Keratinocyte (primary cell): Measurements from ENCODE around the gene C1QTNF7.

Source experiments
- EZH2 ChIP-seq: IDR thresholded peaks from one replicate; pipeline ENCODE4 v1.6.1; 2012; ENCODE audit warnings: inconsistent platforms, mild to moderate bottlenecking, low read length, moderate library complexity
- TF ChIP-seq, protein P1 (sequence below), 3 experiments: IDR thresholded peaks in 1 of 3; conservative IDR thresholded peaks in 1 of 3; optimal IDR thresholded peaks in 1 of 3; 2 replicates in 2 of 3; 3 replicates in 1 of 3; pipeline versions ENCODE3 to v1.5.1; 2011; ENCODE audit warnings: low read length in 3 of 3, mild to moderate bottlenecking in 3 of 3, moderate library complexity in 2 of 3, control low read depth in 1 of 3, inconsistent platforms in 1 of 3; ENCODE audit not compliant: insufficient read depth in 2 of 3; ENCODE audit errors: extremely low read depth in 1 of 3

DNA sequence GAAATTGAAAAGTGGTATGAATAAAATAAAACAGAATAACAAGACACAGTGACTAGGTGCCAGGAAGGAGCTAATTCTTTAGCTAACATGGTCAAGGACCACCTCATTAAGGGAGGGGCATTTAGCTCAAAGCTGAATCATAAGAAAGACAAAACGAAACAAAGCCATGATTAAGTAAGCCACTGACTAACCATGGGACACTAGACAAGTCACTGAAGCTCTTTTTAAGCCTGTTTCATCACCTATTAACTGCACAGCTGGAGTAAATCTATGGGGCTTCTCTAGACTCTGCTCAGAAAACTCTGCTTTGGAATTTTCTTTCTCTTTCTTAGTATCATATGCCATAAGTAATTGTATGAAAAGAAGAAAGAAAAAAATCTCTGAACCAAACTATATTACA, 49.8 kb upstream of the C1QTNF7 start:
- TF ChIP-seq, protein P1, sequence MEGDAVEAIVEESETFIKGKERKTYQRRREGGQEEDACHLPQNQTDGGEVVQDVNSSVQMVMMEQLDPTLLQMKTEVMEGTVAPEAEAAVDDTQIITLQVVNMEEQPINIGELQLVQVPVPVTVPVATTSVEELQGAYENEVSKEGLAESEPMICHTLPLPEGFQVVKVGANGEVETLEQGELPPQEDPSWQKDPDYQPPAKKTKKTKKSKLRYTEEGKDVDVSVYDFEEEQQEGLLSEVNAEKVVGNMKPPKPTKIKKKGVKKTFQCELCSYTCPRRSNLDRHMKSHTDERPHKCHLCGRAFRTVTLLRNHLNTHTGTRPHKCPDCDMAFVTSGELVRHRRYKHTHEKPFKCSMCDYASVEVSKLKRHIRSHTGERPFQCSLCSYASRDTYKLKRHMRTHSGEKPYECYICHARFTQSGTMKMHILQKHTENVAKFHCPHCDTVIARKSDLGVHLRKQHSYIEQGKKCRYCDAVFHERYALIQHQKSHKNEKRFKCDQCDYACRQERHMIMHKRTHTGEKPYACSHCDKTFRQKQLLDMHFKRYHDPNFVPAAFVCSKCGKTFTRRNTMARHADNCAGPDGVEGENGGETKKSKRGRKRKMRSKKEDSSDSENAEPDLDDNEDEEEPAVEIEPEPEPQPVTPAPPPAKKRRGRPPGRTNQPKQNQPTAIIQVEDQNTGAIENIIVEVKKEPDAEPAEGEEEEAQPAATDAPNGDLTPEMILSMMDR (optimal IDR thresholded peaks at IDR 0.05 in 1 of 3, IDR thresholded peaks at IDR 0.05 in 1 of 3, conservative IDR thresholded peaks at IDR 0.05 in 1 of 3; ENCODE audit: extremely low read depth in 1 of 3, insufficient read depth in 2 of 3, low read length in 3 of 3): no peak
- no peak for TF ChIP-seq EZH2
